ENCODE measurements around the gene TMEM272.

The TMEM272 gene

GRCh38 chr13:51780099-51780498 lies 64.9 kb downstream of the TMEM272 start:
- FAIRE-seq: no peak

DNA sequence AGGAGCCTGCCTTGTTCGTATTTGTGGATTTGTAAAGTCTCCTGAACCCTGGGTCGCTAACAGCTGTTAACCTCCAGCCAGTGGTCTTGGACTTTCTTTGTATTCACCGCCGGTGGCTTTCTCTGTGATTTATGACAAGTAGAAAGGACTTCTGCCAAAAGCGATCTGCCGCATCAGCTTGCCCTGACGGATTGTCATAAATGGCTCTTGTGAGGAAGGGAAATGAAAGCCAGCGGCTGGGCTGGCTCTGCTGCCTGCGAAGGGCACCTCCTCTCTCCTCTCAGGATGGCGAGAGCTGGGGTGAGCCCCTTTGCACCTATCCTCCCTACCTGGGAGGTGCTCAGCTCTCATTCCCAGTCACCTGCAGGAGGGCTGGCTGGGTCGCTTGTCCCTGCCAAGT lies 66.6 kb downstream of the TMEM272 start:
- no peak for FAIRE-seq

GRCh38 chr13:51777921-51778320 lies 67.1 kb downstream of the TMEM272 start:
- no peak for FAIRE-seq

- no peak for FAIRE-seq
These were observed 68.8 kb downstream of the TMEM272 start for GRCh38 chr13:51776179-51776578.

- FAIRE-seq: no peak
These were observed 71.5 kb downstream of the TMEM272 start for GRCh38 chr13:51773515-51773914.

GRCh38 chr13:51772781-51773180 lies 72.2 kb downstream of the TMEM272 start:
- FAIRE-seq: no peak

DNA sequence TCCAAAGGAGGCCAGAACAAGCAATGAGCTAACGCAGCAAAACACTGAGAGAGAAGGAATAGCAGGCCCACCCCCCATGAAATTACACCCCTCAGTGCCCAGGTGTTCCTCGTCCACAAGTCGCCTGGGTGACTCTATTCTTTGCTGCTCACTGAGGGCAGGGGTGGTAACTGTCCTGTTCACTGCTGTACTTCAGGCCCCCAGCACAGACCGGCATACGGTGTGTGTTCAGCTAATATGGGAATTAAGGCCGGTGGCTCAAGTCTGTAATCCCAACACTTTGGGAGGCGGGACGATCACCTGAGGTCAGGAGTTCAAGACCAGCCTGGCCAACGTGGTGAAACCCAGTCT lies 72.9 kb downstream of the TMEM272 start:
- no peak for FAIRE-seq

DNA sequence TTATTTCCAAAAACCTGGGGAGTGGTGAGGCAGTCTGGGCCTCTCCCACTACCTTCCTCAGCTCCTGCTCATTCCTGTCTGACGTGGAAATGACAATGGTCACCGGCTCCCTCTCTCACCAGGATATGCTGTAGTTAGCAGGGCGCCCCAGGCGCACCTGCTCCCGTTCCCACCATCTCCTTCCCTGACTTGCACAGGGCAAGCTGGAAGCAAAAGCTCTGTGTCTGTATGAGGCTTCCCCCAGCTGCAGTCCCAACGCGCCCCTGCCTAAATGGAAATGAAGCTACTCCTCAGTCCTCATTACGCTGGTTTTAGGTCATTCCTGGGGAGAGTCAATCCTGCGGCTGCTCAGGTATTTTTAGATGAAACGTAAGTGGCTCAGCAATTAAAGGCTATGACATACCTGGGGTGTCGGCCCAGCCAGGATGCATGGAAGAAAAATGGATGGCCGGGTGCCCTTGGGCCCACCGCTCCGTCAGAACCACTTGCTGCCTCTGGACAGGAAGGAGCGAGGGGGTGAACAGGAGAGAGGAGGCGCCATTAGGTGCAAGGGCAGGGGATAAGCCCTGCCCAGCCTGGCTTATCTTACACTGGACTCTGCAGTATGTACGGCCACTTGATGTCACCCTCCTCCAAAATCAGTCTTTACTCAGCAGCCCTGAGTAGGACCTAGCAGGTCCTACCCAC lies 73.4 kb downstream of the TMEM272 start:
- no peak for FAIRE-seq

DNA sequence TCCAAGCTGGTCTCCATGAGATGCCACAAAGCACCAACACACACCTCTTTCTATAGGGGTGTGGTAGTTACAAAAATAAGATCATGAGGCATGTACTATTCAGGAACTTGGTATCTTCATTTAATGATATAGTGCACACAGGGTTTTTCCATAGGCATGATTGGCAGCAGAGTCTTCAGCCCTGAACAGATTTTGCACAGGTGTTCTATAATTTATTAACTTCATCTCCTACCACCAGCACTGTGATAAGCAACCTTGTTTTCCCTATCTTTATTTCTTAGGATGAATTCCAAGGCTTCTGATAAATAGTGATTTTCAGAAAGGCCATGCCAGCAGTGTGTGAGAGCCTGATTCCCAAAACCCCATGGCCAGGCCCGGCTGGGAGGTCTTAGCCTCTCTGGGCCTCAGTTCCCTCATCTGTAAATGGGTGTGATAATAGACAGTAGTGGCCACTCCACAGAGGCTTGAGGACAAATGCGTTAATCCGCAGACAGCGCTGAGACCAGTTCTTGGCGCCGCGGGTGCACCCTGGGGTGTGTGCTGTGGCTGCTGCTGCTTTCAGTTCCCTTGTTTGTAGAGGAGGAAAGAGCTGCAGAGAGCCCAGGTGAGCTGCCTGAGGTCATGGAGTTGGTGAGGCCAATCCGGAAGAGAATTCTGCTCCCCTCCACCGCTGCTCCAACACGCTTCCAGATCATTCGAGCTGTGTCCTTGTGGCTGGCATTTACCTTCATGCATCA lies 74.1 kb downstream of the TMEM272 start:
- no peak for FAIRE-seq

GRCh38 chr13:51770160-51770559 lies 74.8 kb downstream of the TMEM272 start:
- no peak for FAIRE-seq

- no peak for FAIRE-seq
These were observed 75.4 kb downstream of the TMEM272 start for GRCh38 chr13:51769455-51770127.

- FAIRE-seq: no peak
These were observed 76.0 kb downstream of the TMEM272 start for GRCh38 chr13:51768976-51769375.

DNA sequence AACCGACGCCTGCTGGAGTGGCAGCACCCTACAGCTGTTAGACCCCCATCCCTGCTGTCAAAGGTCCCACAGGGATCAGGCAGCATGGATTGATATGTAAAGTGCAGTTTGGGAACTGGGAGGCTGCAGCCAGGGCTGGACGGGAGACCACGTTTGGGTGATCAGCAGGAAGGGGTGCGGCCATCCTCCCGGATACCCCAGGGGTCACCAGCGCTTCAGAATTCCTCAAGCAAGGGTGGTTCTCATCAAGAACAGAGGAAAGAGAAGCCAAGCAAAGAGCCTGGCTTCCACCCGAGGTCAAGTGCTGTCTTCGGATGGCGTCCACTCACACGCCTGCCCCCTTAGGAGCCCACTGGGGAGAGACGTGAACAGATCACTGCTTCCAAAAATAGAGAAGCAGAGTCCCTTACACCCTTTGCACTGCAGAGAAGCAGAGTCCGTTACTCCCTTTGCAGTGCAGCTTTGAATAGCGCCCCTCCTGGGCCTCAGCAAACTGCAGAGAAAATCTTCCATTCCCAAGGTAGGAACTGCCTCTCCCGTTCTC lies 76.5 kb downstream of the TMEM272 start:
- no peak for FAIRE-seq

- FAIRE-seq: no peak
These were observed 77.9 kb downstream of the TMEM272 start for GRCh38 chr13:51767100-51767499.

DNA sequence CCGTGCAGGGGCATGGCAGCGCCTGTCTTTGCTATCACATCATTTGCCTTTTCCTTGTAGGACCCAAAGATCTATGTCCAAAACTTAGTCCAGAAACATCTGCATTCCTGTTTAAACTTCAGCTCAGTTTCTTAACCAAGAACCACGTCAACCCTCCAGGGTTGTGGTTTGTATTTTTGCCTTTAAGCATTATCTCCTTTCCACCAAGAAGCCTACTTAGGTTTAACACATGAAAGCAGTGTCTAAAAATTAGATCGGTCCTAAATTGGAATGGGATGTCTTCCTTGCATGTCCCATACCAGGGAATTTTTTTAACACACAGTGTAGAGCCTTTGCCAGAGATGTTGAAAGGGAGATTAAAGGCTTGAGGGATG lies 79.8 kb downstream of the TMEM272 start:
- no peak for FAIRE-seq

GRCh38 chr13:51764184-51765141 lies 80.5 kb downstream of the TMEM272 start:
- no peak for FAIRE-seq

DNA sequence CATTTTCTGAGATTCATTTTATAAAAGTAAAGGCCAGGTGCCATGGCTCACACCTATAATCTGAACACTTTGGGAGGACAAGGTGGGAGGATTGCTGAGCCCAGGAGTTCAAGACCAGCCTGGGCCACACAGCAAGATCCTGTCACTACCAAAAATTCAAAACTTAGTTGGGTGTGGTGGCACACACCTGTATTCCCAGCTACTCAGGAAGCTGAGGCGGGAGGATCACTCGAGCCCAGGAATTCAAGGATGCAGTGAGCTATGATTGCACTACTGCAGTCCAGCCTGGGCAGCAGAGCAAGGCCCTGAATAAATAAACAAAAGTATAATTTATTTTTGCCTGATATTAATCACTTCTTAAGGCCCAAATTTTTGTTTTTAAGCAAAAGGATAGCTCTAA lies 81.5 kb downstream of the TMEM272 start:
- no peak for FAIRE-seq

All from colon (tissue), 2 donors.